Posterior cingulate gyrus (tissue), 11 donors: ENCODE data around the gene SRPK2.

ENCODE experiments used
- DNase-seq, 10 donors: peaks; one replicate each; pipeline versions ENCODE4 v3.0.0 to v3.0.0-alpha.2; 2020 to 2021; ENCODE audit warnings: mixed read lengths in 3 of 10
- intact Hi-C: fragments of 100-400 bp; cut with DNase I; formaldehyde crosslinking; loops from one replicate; pipeline ENCODE4 v1.15.1; 2023

SRPK2 gene

GRCh38 chr7:105127179-105127578, 261.5 kb downstream of the SRPK2 start:
- DNase-seq: no peak
- intact Hi-C loops: no loop called here

GRCh38 chr7:105126436-105126975, 262.2 kb downstream of the SRPK2 start:
- intact Hi-C loops: no loop called here
- DNase-seq: peak in 1 of 10 donors; percentile 80

- intact Hi-C loops: no loop called here
- peak in 1 of 10 donors; percentile 75 for DNase-seq
Observed at GRCh38 chr7:105125745-105126144, 263.0 kb downstream of the SRPK2 start.

- peak in 1 of 10 donors; percentile 73 for DNase-seq
- intact Hi-C loops: no loop called here
Observed at GRCh38 chr7:105122619-105123018, 266.1 kb downstream of the SRPK2 start.

- intact Hi-C loops: no loop called here
- no peak for DNase-seq
Observed at GRCh38 chr7:105118612-105119600, 269.8 kb downstream of the SRPK2 start.

- peak in 2 of 10 donors; percentile 50 to 59 for DNase-seq
- intact Hi-C loops: no loop called here
Observed at GRCh38 chr7:105112440-105113418, 276.0 kb downstream of the SRPK2 start.

- intact Hi-C loops: no loop called here
Observed at GRCh38 chr7:105107458-105107857, 281.3 kb downstream of the SRPK2 start.

GRCh38 chr7:105106473-105106872, 282.2 kb downstream of the SRPK2 start:
- intact Hi-C loops: no loop called here
- DNase-seq: no peak

More at GRCh38 chr7:105107458-105107857, 281.3 kb downstream of the SRPK2 start:
- no peak for DNase-seq

GRCh38 chr7:105105579-105105978, 283.1 kb downstream of the SRPK2 start:
- intact Hi-C loops: no loop called here
- DNase-seq: no peak

GRCh38 chr7:105102557-105103352, 286.0 kb downstream of the SRPK2 start:
- intact Hi-C loops: no loop called here
- no peak for DNase-seq

- DNase-seq: no peak
- intact Hi-C loops: no loop called here
Observed at GRCh38 chr7:105101864-105102263, 286.9 kb downstream of the SRPK2 start.

GRCh38 chr7:105098863-105099515, 289.7 kb downstream of the SRPK2 start:
- intact Hi-C loops: no loop called here

GRCh38 chr7:105097619-105098018, 291.1 kb downstream of the SRPK2 start:
- DNase-seq: no peak
- intact Hi-C loops: no loop called here

More at GRCh38 chr7:105098863-105099515, 289.7 kb downstream of the SRPK2 start:
- no peak for DNase-seq

GRCh38 chr7:105096306-105096705, 292.4 kb downstream of the SRPK2 start:
- intact Hi-C loops: no loop called here
- DNase-seq: no peak

- DNase-seq: no peak
- intact Hi-C loops: no loop called here
Observed at GRCh38 chr7:105094966-105095365, 293.8 kb downstream of the SRPK2 start.

- intact Hi-C loops: no loop called here
- no peak for DNase-seq
Observed at GRCh38 chr7:105088456-105088855, 300.3 kb downstream of the SRPK2 start.

GRCh38 chr7:105087981-105088380, 300.7 kb downstream of the SRPK2 start:
- intact Hi-C loops: no loop called here
- no peak for DNase-seq

- intact Hi-C loops: no loop called here
Observed at GRCh38 chr7:105086850-105087249, 301.9 kb downstream of the SRPK2 start.

GRCh38 chr7:105084581-105084980, 304.1 kb downstream of the SRPK2 start:
- DNase-seq: no peak
- intact Hi-C loops: no loop called here

More at GRCh38 chr7:105086850-105087249, 301.9 kb downstream of the SRPK2 start:
- no peak for DNase-seq
